NCI-H345 treated with DMSO at 0.1 percent for 48 hours (cell line): ENCODE measurements around the gene FANCL.
"Not testable (repeated sequence)": the region's sequence is repeated elsewhere in the genome, so short reads cannot be mapped to it uniquely, and the experiment has no call there.

Experiments used
- DNase-seq: peaks from one replicate; lab custom pipeline; 2025; ENCODE audit not compliant: unreplicated experiment; lab: John Stamatoyannopoulos, UW

FANCL gene

DNA sequence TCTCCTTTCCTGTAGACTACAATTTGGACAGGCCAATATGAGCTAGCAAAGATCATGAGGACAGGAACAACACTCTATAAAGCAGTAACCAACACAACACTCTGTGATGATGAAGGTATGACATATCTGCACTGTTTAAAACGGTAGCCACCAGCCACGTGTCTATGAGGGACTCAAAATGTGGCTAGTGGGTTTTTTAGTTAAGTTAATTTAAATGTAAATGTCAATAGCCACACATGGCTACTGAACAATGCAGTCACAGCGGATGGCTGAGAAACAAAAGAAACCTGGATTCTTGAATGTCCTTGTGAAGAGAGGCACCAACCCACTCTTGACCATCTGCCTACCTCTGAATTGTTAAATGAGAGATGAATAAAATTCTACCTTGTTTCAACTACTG is 33.9 kb downstream of the FANCL start:
- DNase-seq, result no peak

DNA sequence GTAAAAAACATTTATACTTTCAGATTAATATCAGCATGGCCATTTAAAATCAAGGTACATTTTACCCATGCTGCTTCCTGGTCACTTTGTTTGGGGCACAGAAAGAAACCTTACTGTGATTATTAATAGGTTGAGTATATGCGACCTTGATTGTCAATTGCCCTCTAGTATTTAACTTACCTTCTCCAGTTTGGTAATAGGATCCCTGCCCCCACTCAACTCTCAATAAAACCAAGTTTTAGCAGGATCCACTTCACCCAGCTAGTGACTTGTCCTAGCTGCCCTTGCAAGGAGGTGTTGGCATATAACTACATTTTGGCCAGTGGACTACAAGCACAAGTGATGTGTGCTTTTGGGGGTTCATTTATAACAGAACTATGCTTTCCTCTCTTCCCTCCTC is 34.3 kb downstream of the FANCL start:
- no peak for DNase-seq

DNA sequence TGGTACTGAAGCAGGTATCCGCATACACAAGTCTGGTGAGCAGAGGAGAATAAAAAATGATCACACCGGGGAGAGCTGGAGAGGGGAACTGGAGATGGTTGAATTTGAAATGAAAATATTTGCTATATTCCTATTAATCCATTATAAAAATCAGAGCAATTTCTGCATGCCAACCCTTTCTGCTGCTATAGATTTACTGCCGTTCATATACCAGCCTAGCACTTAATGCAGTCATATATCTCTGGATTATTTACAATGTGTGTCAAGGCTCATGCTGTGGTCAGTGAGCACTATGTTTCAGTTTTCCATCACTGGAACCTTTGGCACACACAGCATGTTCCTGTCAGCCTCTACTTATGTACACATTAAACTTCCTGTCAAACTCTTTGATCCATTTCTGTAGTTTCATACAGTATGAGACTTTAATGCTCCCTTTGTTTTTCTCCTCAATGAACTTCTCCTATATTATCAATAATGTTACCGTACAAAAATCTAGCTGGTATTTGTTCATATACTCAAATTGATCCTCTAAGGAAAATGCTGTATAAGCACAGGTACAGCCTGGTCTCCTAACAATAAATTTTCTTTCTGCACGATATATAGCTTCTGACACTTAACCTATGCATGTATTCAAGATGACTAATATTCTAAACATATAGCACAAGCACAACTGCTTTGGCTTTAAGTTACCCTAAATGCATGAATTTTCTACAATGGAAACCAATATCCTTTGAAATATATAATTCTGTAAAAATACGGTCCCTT is 36.7 kb downstream of the FANCL start:
- DNase-seq, result no peak

DNA sequence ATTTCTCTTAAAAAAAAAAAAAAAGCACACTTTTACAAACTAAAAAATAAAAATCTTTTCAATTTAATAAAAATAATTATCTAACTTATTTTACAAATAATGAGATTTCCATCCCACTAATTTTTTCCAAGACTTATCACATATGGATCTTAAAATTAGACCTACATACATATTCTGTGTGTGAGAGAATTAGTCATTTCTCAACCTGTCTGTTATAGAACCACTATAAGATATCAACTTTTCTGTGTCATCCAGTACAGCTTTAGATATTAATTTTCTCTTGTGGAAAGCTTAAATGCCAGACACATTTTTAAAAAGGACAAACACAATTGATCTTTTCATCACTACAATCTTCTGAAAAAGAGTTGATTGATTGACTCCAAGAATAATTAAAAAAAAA is 38.1 kb downstream of the FANCL start:
- no peak for DNase-seq

DNA sequence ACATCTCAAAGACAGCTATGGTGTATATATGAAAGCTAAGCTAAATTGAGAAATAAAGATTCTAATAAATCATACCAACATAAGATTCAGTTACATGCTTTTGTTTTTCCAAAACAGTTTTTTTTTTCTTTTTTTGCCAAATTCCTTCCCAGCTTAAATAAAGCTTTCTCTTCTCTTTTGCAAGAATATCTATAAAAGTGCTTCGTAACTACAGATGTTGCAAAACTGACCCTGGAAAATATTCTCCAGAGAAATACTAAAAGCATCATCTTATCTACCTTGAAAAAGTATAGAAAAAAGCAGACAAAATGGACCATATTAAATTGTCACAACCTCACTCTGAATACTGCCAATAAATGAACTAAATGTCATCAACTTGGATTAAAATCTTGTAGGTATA is 38.7 kb downstream of the FANCL start:
- DNase-seq, result no peak

DNA sequence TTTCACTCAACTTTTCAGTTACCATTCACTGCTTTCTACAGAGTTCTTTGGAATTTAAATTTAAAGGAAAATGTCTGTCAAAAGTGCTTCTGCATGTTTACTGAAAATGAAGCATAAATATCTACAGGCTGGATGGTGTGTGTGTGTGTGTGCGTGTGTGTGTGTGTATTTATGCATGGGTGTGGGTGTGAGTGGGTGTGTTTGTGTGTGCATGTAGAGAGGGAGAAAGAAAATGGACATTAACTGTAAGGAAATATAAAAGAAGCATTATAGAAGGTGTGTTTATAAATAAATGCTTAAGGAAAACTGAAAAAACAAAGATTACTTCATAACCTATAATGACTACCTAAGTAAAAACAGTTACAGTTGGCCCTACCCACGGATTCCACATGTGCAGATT is 43.2 kb downstream of the FANCL start:
- DNase-seq, result no peak

DNA sequence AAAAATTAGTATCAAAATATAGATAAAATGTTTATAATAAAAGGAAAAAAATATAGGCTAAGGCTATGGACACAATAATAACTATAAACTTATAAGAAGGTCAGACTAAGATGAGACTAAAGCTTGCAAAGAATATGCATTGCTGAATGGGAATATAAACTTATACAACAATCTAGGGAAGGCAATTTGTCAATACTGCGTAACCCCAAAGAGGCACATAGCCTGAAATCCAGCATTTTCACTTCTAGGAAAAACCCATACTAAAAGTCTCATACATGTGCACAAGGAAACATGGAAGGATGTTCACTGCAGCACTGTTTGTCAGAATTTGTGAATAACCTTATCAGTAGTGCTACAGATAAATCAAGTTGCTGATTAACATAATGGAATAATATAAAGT is 45.5 kb downstream of the FANCL start:
- DNase-seq, result no peak

DNA sequence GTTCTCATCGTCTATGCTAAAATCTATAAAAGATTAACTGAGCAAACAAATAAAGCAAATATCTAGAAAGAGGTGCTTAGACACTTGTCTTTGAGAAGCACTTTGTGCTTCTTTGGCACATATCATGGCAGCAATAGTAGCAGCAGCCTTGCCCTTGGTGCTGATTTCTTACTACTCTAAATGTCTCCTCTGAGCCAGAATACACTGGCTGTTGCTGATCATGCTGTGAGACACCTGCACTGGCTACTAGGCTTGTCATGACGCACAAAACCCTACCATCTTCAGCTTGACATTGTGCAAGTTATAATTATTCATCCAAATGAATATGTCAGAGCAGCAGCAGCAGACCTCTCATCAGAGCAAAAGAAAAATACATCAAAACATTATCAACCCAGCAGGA is 46.7 kb downstream of the FANCL start:
- no peak for DNase-seq

DNA sequence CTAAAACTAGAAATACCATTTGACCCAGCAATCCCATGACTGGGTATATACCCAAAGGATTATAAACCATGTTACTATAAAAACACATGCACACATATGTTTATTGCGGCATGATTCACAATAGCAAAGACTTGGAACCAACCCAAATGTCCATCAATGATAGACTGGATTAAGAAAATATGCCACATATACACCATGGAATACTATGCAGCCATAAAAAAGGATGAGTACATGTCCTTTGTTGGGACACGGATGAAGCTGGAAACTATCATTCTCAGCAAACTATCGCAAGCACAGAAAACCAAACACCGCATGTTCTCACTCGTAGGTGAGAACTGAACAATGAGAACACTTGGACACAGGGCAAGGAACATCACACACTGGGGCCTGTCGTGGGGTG is 54.1 kb downstream of the FANCL start:
- DNase-seq, result not testable (repeated sequence)

DNA sequence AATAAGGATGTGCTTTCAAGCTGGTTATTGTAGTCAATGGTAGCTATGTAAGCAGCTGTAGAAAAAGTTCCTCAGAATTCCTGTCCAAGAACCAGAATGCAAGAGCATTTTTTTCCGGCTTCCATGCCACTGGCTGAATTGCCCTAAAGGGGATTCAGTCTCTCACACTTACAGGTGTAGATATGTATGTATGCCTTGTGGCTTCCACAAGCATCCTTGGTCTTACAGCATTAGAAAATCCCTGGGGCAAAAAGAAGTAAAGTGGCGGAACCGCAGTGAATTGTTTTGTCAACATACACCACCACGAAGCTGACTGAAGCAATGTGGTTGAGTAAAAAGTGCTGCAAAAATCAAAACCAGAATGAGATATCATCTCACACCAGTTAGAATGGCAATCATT is 54.6 kb downstream of the FANCL start:
- DNase-seq, result no peak

DNA sequence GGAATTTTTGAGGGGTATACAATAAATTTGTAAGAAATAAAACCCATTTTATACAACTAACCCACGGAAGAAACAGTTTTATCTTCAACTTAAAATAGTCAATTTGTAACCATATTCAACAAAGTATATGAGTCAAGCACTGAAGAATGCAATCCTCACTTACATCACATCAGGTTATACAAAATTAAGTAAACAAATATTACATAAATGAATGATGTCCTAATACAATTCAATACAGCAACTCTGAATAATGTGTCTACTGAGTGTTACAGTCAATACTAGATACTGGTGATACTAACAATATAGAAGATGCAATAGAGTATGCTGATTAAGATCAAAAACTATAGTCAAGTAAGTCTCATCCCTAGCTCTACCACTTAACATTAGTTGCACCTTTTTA is 58.6 kb downstream of the FANCL start:
- DNase-seq, result no peak

DNA sequence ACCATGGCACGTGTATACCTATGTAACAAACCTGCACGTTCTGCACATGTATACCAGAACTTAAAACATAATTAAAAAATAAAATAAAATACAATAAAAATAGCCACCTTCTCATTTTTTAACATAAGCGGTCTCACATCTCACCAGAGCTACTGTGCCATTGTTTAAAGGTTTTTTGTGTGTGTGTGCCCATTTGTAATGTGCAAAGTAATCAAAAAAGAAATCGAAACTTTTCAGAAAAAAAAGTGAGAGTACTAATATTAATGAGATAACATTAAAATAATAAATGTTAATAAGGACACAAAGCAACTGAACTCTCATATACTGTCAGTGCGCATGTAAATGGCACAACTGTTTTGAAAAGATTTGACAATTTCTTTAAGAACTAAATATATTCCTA is 60.5 kb downstream of the FANCL start:
- no peak for DNase-seq

DNA sequence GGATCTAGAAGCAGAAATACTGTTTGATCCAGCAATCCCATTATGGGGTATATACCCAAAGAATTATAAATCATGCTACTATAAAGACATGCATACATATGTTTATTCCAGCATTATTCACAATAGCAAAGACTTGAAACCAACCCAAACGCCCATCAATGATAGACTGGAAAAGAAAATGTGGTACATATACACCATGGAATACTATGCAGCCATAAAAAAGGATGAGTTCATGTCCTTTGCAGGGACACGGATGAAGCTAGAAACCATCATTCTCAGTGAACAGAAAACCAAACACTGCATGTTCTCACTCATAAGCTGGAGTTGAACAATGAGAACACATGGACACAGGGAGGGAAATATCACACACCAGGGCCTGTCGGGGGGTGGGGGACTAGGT is 61.0 kb downstream of the FANCL start:
- not testable (repeated sequence) for DNase-seq

DNA sequence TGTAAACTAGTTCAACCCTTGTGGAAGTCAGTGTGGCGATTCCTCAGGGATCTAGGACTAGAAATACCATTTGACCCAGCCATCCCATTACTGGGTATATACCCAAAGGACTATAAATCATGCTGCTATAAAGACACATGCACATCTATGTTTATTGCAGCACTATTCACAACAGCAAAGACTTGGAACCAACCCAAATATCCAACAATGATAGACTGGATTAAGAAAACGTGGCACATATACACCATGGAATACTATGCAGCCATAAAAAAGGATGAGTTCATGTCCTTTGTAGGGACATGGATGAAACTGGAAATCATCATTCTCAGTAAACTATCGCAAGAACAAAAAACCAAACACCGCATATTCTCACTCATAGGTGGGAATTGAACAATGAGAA is 63.9 kb downstream of the FANCL start:
- DNase-seq, result not testable (repeated sequence)

DNA sequence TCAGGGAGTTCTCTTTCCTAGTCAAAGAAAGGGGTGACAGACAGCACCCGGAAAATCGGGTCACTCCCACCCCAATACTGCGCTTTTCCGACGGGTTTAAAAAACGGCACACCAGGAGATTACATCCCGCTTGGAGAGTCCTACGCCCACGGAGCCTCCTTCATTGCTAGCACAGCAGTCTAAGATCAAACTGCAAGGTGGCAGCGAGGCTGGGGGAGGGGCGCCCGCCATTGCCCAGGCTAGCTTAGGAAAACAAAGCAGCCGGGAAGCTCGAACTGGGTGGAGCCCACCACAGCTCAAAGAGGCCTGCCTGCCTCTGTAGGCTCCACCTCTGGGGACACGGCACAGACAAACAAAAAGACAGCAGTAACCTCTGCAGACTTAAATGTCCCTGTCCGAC is 69.3 kb downstream of the FANCL start:
- not testable (repeated sequence) for DNase-seq

DNA sequence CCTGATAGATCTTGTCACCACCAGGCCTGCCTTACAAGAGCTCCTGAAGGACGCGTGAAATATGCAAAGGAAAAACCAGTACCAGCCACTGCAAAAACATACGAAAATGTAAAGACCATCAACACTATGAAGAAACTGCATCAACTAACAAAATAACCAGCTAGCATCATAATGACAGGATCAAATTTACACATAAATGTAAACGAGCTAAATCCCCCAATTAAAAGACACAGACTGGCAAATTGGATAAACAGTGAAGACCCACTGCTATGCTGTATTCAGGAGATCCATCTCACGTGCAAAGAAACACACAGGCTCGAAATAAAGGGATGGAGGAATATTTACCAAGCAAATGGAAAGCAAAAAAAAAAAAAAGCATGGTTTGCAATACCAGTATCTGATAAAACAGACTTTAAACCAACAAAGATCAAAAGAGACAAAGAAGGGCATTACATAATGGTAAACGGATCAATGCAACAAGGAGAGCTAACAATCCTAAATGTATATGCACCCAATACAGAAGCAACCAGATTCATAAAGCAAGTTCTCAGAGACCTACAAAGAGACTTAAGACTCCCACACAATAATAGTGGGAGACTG is 70.7 kb downstream of the FANCL start:
- not testable (repeated sequence) for DNase-seq

DNA sequence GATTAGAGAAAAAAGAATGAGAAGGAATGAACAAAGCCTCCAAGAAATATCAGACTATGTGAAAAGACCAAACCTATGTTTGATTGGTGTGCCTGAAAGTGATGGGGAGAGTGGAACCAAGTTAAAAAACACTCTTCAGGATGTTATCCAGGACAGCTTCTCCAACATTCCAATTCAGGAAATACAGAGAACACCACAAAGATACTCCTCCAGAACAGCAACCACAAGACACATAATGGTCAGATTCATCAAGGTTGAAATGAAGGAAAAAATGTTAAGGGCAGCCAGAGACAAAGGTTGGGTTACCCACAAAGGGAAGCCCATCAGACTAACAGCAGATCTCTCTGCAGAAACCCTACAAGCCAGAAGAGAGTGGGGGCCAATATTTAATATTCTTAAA is 71.3 kb downstream of the FANCL start:
- DNase-seq, result not testable (repeated sequence)

DNA sequence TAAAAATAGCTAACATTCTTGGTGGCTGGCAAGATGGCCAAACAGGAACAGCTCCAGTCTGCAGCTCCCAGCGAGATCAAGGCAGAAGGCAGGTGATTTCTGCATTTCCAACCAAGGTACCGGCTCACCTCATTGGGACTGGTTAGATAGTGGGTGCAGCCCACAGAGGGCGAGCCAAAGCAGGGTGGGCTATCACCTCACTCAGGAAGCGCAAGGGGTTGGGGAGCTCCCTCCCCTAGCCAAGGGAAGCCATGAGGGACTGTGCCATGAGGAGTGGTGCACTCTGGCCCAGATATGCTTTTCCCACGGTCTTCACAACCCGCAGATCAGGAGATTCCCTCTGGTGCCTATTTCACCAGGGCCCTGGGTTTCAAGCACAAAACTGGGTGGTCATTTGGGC is 73.0 kb downstream of the FANCL start:
- DNase-seq, result not testable (repeated sequence)

DNA sequence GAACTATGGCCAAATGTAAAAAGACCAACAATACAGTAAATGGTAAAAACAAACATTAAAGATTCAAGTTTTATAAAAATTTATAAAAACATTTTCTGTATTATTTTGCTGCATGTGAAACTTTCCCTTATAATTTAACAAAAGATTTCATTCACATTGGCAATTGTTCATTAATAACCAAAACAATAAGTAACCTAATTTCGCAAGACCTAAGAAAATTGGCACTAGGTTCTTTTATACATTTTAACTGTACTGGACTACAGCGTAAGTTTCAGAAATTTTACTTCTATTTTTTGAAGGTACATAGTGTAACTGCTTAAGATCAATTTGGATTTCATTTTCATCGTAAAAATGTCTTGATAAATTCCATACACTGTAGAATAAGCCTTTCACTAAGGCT is 77.2 kb downstream of the FANCL start:
- DNase-seq, result no peak

DNA sequence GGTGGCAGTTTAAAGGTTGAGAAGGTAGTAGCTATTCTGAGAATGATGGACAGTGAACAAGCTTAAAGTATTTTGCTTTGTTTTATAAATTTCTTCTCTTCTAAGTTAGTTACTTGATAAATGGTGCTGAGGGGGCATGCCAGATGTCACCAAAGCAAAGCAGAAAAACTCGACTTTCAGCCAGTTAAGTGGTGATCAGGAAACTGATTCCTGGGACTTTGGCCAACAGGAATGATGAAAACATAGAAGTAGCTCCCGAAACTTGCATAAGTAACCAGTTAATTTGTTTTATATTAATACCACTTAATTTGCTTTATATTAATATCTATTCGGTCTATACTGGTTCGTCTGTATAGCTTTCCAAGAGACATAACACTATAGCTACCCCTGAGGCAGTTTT is 82.6 kb downstream of the FANCL start:
- no peak for DNase-seq

DNA sequence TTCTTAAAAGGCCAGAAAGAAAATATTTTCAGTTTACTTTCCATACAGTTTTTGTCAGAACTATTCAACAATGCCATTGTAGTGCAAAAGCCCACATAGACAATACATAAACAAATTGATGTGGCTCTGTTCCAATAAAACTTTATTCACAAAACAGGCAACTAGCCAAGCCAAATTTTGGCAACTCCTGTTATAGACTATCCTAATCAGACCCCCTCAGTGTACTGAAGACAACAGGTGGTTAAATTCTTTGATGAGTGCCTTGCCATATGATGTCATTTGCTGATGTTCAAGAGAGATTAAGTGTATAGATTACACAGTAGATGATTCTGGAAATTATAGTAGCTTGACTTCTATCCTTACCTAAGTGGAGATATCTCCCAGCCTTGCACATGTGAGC is 83.4 kb downstream of the FANCL start:
- no peak for DNase-seq

DNA sequence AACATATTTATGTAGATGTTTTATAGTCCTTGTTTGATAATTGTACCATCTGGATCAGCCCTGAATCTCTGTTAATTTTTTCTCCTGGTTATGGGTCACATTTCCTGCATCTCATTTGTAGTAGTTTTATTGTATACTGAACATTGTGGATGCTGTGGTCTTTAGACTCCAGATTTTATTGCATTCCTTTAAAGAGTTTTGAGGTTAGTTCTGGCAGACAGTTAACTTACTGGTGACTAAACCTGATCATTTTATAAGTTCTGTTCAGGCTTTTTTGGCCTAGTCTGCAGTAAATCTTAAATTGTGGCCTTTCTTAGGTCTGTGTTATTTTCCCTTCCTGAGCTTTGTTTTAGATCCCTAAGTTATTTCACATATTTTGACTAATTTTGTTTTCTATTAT is 84.3 kb downstream of the FANCL start:
- DNase-seq, result no peak

DNA sequence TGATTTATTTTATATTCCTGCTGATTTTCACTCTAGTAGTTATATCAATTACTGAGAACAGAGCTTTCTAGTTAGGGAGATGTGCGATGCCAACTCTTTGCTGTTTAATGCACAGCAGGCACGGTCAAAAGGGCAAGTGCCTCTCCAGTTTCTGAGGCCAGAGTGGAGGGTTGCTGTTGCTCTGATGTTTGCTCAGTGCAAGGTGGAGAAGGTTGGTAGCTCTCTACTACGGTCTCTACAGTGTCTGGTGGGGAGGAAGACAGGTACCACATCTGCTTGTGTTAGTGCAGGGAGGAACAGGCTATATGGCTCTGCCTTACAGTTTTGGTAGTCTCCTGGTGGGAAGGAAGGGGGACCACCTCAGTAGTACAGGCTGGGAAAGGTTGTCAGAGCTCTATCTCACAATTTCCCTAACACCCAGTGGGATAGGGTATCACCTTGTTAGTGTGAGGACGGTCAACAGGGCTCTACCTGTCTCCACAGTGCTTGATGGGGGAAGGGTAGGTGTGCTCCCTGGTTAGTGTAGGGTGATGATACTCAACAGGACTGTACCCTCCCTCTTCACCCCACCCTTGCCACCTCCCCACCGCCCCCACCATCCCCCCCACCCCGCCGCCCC is 85.9 kb downstream of the FANCL start:
- DNase-seq, result no peak
